ENCODE data around the gene CAT.
A peak's percentile ranks its signal among the peaks of the same experiment; 100 is the strongest.

The CAT gene

GRCh38 chr11:34512840-34513681, 74.3 kb downstream of the CAT start:
- peak; percentile 80 for DNase-seq
- in situ Hi-C loops (cut with MboI; ENCODE audit: low pct_unique_long_range_greater_than_20kb, low sequenced_read_pairs), result no loop called here

- no peak for DNase-seq
- in situ Hi-C loops (cut with MboI; ENCODE audit: low pct_unique_long_range_greater_than_20kb, low sequenced_read_pairs), result no loop called here
Observed at GRCh38 chr11:34513682-34514449, 75.1 kb downstream of the CAT start, which contains the start of gene ELF5. TSS of gene ELF5 (minus strand) at chr11:34513794. CDS start at chr11:34505749, 8,045 bp downstream.

GRCh38 chr11:34514597-34514996, 75.9 kb downstream of the CAT start:
- DNase-seq, result peak; percentile 26
- in situ Hi-C loops (cut with MboI; ENCODE audit: low pct_unique_long_range_greater_than_20kb, low sequenced_read_pairs), result no loop called here

GRCh38 chr11:34516247-34517040, 77.7 kb downstream of the CAT start:
- in situ Hi-C loops (cut with MboI; ENCODE audit: low pct_unique_long_range_greater_than_20kb, low sequenced_read_pairs), result no loop called here
- no peak for DNase-seq

- in situ Hi-C loops (cut with MboI; ENCODE audit: low pct_unique_long_range_greater_than_20kb, low sequenced_read_pairs), result no loop called here
- no peak for DNase-seq
Observed at GRCh38 chr11:34519595-34520235, 81.0 kb downstream of the CAT start.

- in situ Hi-C loops (cut with MboI; ENCODE audit: low pct_unique_long_range_greater_than_20kb, low sequenced_read_pairs), result no loop called here
- DNase-seq, result no peak
Observed at GRCh38 chr11:34521265-34521664, 82.5 kb downstream of the CAT start.

Measured in KBM-7 (cell line).